GM12874 (cell line): ENCODE data around the gene MINDY1.

Experiments used
- CTCF ChIP-seq: IDR thresholded peaks from 2 replicates; pipeline ENCODE4 v1.5.1; 2011; ENCODE audit warnings: low read depth, mild to moderate bottlenecking, control low read depth, low read length, moderate library complexity; ENCODE audit not compliant: insufficient read depth

Gene MINDY1

DNA sequence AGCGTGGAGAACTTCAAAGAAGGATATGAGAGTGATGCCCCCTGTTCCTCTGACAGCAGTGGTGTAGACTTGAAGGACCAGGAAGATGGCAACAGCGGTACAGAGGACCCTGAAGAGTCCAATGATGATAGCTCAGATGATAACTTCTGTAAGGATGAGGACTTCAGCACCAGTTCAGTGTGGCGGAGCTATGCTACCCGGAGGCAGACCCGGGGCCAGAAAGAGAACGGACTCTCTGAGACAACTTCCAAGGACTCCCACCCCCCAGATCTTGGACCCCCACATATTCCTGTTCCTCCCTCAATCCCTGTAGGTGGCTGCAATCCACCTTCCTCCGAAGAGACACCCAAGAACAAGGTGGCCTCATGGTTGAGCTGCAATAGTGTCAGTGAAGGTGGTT, 46.1 kb downstream of the MINDY1 start:
- TF ChIP-seq CTCF = no peak

- TF ChIP-seq CTCF = no peak
Measured at GRCh38 chr1:150957666-150958065, 49.0 kb downstream of the MINDY1 start.

- TF ChIP-seq CTCF = no peak
Measured at GRCh38 chr1:150955280-150955679, 51.4 kb downstream of the MINDY1 start.

DNA sequence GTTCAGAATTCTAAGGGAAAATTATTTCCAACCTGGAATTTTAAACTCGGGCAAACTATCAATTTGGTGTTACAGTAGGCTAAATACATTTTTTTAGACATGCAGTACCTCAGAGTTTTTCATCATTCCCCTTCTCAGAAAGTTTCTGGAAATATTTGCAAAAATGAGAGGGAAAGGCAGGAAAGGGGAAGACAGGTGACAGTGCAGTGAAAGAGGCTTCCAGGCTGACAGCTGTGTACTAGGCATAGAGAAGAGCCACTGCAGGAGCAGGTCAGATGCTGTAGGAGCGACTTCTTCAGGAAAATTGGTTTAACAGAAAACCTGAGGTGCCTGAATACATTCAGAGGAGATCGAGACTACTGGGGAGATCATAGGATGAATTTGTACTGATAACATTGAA, 52.0 kb downstream of the MINDY1 start:
- TF ChIP-seq CTCF = no peak
